Cardiac muscle cell (in vitro differentiated cells and primary cell): ENCODE data around the gene ARGFX. TPM values are rescaled to one million over a fixed set of nuclear protein-coding genes. Genes with fewer than 3 reads are reported as not detected.
A peak's percentile ranks its signal among the peaks of the same experiment; 100 is the strongest.
"Not testable (repeated sequence)": the region's sequence is repeated elsewhere in the genome, so short reads cannot be mapped to it uniquely, and the experiment has no call there.

Experiments used
- DNase-seq, 2 donors: peaks; one replicate each; pipeline versions ENCODE4 v3.0.0 to v3.0.0-alpha.2; 2010 to 2017; ENCODE audit warnings: low read depth in 1 of 2, low spot score in 1 of 2
- H3K27ac ChIP-seq: fragments of 200-600 bp; sonication (generic); 2 replicates; pipeline ENCODE4 v1.5.1; 2016
- H3K27me3 ChIP-seq: fragments of 200-600 bp; sonication (generic); 2 replicates; pipeline ENCODE4 v1.6.0; 2016; ENCODE audit warnings: control low read depth
- H3K36me3 ChIP-seq: fragments of 200-600 bp; sonication (generic); 2 replicates; pipeline ENCODE4 v1.5.1; 2016; ENCODE audit warnings: control low read depth
- H3K4me1 ChIP-seq: fragments of 200-600 bp; sonication (generic); 2 replicates; pipeline ENCODE4 v1.8.1; 2017; ENCODE audit warnings: low read depth, mild to moderate bottlenecking, mixed run types
- H3K4me3 ChIP-seq: fragments of 200-600 bp; sonication (generic); 2 replicates; pipeline ENCODE4 v1.5.1; 2016; ENCODE audit warnings: mild to moderate bottlenecking
- H3K9me3 ChIP-seq: fragments of 200-600 bp; sonication (generic); 2 replicates; pipeline ENCODE4 v1.5.1; 2017; ENCODE audit warnings: low read depth, mild to moderate bottlenecking, control low read depth
- CTCF ChIP-seq: IDR thresholded peaks from 2 replicates; pipeline ENCODE4 v1.5.1; 2012; ENCODE audit warnings: low read depth, mild to moderate bottlenecking, low read length
- polyA plus RNA-seq: library from polyadenylated mRNA; unstranded; fragments of >200 nt; fragmentation: Nextera tagmentation; extraction: Ambion mirVana; gene quantifications from 2 replicates; pipeline ENCODE4 v1.2.1, GENCODE V29; 2016
- total RNA-seq: library from RNA; depleted of rRNA; stranded (reverse); fragments of >200 nt; gene quantifications from 2 replicates; pipeline ENCODE4 v1.2.3, GENCODE V29; 2016

The ARGFX gene
- total and polyA plus RNA-seq, 2 experiments from 2014 or later, result not detected

DNA sequence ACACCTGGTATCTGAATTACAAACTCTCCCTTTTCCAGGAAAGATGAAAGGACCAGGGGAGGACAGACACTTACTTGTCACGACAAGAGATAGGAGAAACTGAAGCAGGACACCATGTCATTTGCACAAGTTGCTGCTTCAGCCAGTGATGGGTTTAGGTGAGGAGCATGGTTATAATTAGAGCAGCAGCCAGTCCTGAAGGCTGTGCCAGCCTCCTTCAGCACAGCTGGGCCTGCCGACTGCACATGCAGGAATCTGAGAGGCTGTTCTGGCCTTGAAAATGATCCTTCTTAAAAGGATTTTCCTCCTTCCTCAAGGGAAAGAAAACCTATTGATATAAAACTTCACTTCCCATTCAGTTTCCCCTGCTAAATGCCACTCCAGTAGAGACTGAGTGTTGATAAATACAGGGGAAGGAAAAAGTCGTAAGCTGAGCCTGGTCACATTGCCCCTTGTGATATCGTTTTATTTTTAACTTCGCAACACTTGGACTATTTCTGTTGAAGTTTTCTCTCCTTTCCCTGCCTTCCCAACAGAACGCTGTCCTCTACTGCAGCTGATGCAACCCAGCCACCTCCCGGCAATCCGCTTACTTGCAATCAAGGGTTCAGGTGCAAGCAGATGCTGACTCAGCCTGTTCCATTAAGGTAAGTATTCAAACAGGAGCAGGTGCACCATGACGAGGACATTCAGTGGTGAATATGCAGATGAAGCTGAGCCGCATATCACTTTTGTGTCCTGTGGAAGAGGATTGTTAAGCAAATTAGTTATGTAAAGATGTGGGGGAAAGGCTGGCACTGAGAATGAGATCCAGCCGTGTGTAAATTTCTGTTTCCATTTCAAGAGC lies 25.3 kb downstream of the ARGFX start, which contains the start of gene FBXO40:
Gene FBXO40, plus strand, starts transcription at position 524 of the 847 bp plus-strand sequence. CDS start 27,197 bp downstream, outside the sequence.
- peak; percentile 2 to 72 for DNase-seq

GRCh38 chr3:121593806-121594205 lies 26.1 kb downstream of the ARGFX start:
- not testable (repeated sequence) for DNase-seq, H3K9me3 ChIP-seq, H3K36me3 ChIP-seq, H3K27me3 ChIP-seq
- peaks cover 40% of the 10 kb centered on the region for H3K4me1 ChIP-seq
- peak overlapping the region; percentile 13 for H3K4me3 ChIP-seq
- peak overlapping the region; percentile 85 for H3K27ac ChIP-seq

More for the DNA sequence above, 25.3 kb downstream of the ARGFX start, which contains the start of gene FBXO40:
- Histone ChIP-seq H3K27ac (peak within 1 kb of the TSS; percentile 85), H3K4me3 (peak within 1 kb of the TSS; percentile 13), H3K4me1 (peaks cover 40% of the 10 kb centered on the region), H3K27me3 (no peaks in the 10 kb centered on the region), H3K9me3 (no peaks in the 10 kb centered on the region), H3K36me3 (no peaks in the 10 kb centered on the region)
- TF ChIP-seq CTCF, result no peak

DNA sequence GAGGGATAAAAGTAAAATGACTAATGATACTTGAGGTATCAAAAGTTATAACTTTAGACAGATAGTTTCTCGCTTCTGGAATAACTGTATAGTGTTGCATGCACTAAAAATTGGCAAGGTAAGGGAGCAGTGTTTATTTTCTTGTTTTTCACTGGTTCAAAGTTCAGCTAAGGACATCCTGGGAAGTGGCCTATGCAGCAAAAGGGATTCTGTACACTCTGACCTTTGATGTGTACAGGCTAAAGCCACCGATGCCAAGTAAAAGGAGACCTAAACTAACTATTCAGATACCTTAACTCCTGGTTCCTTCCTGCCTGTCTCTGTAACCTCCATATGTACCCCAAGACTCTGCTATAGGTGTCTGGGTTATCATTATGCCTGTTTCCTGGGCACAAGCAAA lies 27.1 kb downstream of the ARGFX start:
- TF ChIP-seq CTCF, result no peak
- Histone ChIP-seq H3K9me3 (no peaks in the 10 kb centered on the region), H3K36me3 (no peaks in the 10 kb centered on the region), H3K4me3 (no peak overlapping the region), H3K27ac (no peak overlapping the region), H3K27me3 (no peaks in the 10 kb centered on the region), H3K4me1 (peaks cover 40% of the 10 kb centered on the region)
- no peak for DNase-seq

DNA sequence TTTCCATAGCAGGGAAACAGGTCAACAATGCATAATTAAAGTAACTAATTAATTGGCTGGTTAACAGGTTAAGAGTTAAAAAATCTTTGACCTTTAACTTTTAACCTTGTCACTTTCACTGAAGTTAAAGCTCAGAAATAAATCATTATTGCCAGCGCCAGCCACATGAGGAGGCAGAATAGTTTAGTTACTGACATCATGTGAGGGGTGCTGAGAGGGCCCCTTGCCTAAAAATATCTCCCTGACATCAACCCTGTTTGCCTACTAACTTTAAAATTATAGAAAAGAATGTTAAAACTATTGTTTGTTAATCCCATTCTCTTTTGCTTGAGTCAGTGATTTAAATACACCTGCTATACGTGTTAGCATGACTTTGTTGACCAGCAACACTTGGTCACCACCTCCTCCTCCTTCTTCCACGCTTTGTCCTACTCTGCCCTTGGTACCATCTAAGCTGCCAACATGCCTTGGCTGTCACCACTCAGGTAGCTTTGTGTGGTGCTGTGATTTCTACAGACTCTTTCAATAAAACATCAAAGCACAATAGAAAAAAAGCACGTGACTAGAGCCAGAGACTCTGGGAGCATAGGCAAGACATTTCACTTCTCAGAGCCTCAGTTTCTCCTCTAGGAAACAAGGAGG lies 28.1 kb downstream of the ARGFX start:
- Histone ChIP-seq H3K27ac (no peak overlapping the region), H3K27me3 (no peaks in the 10 kb centered on the region), H3K4me1 (peaks cover 47% of the 10 kb centered on the region), H3K36me3 (no peaks in the 10 kb centered on the region), H3K4me3 (no peak overlapping the region), H3K9me3 (no peaks in the 10 kb centered on the region)
- no peak for TF ChIP-seq CTCF
- no peak for DNase-seq

DNA sequence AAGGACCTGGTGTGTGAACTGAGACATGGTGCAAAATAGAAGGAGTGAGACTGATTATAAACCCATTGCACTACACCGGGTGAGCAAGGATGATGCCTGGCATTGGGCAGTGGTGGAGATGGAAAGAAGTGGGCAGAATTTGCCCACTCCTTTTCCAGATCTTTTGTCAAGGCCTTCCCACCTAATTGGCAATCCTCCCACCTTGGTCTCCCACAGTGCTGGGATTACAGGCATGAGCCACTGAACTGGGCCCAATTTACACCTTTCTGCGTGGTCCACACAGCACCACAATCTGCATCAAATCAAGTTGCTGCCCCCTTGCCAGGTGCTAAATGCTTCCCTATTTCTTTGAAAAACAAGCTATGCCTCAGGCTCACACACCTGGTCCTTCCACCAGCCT lies 30.8 kb downstream of the ARGFX start:
- Histone ChIP-seq H3K36me3 (no peaks in the 10 kb centered on the region), H3K9me3 (no peaks in the 10 kb centered on the region), H3K4me1 (peaks cover 60% of the 10 kb centered on the region), H3K4me3 (no peak overlapping the region), H3K27ac (no peak overlapping the region), H3K27me3 (no peaks in the 10 kb centered on the region)
- no peak for TF ChIP-seq CTCF
- DNase-seq, result no peak

DNA sequence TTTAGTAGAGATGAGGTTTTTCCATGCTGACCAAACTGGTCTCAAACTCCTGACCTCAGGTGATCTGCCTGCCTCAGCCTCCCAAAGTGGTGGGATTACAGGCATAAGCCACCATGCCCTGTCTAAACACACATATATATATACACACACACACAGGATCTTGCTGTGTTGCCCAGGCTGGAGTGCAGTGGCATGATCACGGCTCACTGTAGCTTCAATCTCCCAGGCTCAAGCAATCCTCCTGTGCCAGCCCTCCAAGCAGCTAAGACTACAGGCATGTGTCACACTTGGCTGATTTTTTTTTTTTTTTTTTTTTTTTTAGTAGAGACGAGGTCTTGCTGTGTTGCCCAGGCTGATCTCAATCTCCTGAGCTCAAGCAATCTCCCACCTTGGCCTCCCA lies 32.2 kb downstream of the ARGFX start:
- DNase-seq, H3K9me3 ChIP-seq, H3K27ac ChIP-seq, H3K27me3 ChIP-seq, H3K36me3 ChIP-seq, H3K4me3 ChIP-seq: not testable (repeated sequence)
- peaks cover 53% of the 10 kb centered on the region for H3K4me1 ChIP-seq
